Measurements from ENCODE around the gene RNF26. TPM values are rescaled to one million over a fixed set of nuclear protein-coding genes. Genes with fewer than 3 reads are reported as not detected.
"Not testable (repeated sequence)": the region's sequence is repeated elsewhere in the genome, so short reads cannot be mapped to it uniquely, and the experiment has no call there.

RNF26 gene
- total RNA-seq, 1 experiment from 2014 or later = 45.6 TPM

DNA sequence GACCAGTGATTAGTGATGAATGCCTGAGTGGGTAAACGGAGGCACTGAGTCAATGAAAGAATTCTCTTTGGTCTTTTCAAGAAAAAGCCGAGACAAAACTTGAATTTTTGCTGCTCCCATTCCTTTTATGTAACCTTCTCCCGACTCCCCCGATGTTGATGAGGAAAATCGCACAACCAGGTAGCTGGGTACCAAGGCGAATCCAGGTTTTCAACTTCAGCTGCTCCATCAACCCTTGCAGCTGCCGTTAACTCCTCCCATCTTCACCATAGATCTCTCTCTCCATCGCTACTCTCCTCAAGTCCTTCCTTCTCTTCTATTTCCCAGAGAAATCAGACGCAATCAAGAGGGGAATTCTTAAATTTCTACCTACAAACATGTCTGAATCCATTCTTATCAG is 47.8 kb downstream of the RNF26 start:
- no peaks in the 10 kb centered on the region for H4K20me1 ChIP-seq (ENCODE audit: insufficient read depth)
- intact Hi-C loops (cut with micrococcal nuclease) = loop anchor here (5.0 kb wide), 1 partner anchor 280 kb away; the partner anchor contains the start of gene DPAGT1
- no peak for ATAC-seq
- no peak overlapping the region for H3K27ac ChIP-seq (ENCODE audit: low read depth, low read length)
- TF ChIP-seq, protein P1, sequence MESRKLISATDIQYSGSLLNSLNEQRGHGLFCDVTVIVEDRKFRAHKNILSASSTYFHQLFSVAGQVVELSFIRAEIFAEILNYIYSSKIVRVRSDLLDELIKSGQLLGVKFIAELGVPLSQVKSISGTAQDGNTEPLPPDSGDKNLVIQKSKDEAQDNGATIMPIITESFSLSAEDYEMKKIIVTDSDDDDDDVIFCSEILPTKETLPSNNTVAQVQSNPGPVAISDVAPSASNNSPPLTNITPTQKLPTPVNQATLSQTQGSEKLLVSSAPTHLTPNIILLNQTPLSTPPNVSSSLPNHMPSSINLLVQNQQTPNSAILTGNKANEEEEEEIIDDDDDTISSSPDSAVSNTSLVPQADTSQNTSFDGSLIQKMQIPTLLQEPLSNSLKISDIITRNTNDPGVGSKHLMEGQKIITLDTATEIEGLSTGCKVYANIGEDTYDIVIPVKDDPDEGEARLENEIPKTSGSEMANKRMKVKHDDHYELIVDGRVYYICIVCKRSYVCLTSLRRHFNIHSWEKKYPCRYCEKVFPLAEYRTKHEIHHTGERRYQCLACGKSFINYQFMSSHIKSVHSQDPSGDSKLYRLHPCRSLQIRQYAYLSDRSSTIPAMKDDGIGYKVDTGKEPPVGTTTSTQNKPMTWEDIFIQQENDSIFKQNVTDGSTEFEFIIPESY (IDR thresholded peaks at IDR 0.05; ENCODE audit: extremely low read depth, insufficient replicate concordance, low read length) = no peak
- TF ChIP-seq, protein P2, sequence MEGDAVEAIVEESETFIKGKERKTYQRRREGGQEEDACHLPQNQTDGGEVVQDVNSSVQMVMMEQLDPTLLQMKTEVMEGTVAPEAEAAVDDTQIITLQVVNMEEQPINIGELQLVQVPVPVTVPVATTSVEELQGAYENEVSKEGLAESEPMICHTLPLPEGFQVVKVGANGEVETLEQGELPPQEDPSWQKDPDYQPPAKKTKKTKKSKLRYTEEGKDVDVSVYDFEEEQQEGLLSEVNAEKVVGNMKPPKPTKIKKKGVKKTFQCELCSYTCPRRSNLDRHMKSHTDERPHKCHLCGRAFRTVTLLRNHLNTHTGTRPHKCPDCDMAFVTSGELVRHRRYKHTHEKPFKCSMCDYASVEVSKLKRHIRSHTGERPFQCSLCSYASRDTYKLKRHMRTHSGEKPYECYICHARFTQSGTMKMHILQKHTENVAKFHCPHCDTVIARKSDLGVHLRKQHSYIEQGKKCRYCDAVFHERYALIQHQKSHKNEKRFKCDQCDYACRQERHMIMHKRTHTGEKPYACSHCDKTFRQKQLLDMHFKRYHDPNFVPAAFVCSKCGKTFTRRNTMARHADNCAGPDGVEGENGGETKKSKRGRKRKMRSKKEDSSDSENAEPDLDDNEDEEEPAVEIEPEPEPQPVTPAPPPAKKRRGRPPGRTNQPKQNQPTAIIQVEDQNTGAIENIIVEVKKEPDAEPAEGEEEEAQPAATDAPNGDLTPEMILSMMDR (IDR thresholded peaks at IDR 0.05 in 2 of 3, conservative IDR thresholded peaks at IDR 0.05 in 1 of 3; ENCODE audit: borderline replicate concordance in 1 of 3, insufficient read depth in 1 of 3, low read depth in 2 of 3, low read length in 2 of 3) = no peak
- TF ChIP-seq POLR2AphosphoS5 (IDR thresholded peaks at IDR 0.05; ENCODE audit: low read depth, low read length) (no peak), EGR1 (IDR thresholded peaks at IDR 0.05; ENCODE audit: low read depth) (no peak), CEBPB (IDR thresholded peaks at IDR 0.05; ENCODE audit: low read depth) (no peak)
- no peaks in the 10 kb centered on the region for H3K79me2 ChIP-seq (ENCODE audit: insufficient read depth, low read length)
- RAD21 ChIA-PET (ENCODE audit: low non-redundant PET in 1 of 2, low total read pairs in 2 of 2, uncharacterized antibody in 2 of 2, unreplicated experiment in 2 of 2) = no interaction called here
- TSS peak; percentile 87 for BruUV-seq (replicated peaks)
- peak overlapping the region; percentile 63 to 65 for H3K4me3 ChIP-seq (replicated peaks in 1 of 2; ENCODE audit: low read depth in 1 of 2, low read length in 2 of 2)
- H2AFZ ChIP-seq (ENCODE audit: low read depth, low read length, poor library complexity, severe bottlenecking) = no peak overlapping the region
- H3K9me3 ChIP-seq (ENCODE audit: control insufficient read depth in 1 of 2, insufficient read depth in 1 of 2, low read depth in 1 of 2, low read length in 2 of 2) = no peaks in the 10 kb centered on the region
- peaks cover 6 to 33% of the 10 kb centered on the region in 2 experiments; a peak in 3 of 4 replicates for H3K4me1 ChIP-seq (ENCODE audit: control insufficient read depth in 1 of 2, insufficient read depth in 2 of 2, low read length in 2 of 2)
- no peak for DNase-seq (ENCODE audit: low read depth, low spot score)
- no peaks in the 10 kb centered on the region for H3K36me3 ChIP-seq (ENCODE audit: control insufficient read depth in 1 of 2, insufficient read depth in 2 of 2, low read length in 2 of 2)
- peak overlapping the region; percentile 71 for H3K9ac ChIP-seq (ENCODE audit: low read length)
- CTCF ChIA-PET = interaction anchor here (2.0 kb wide), 1 partner anchor 26 kb away, joined by 9 read pairs; no protein-coding TSS in a partner anchor
- H3K27me3 ChIP-seq (ENCODE audit: insufficient read depth, low read length) = no peaks in the 10 kb centered on the region
- peak overlapping the region; percentile 89 for H3K4me2 ChIP-seq (ENCODE audit: low read length)
- H3K9me2 ChIP-seq (ENCODE audit: insufficient read depth) = no peaks in the 10 kb centered on the region
- POLR2A ChIA-PET = no interaction called here

DNA sequence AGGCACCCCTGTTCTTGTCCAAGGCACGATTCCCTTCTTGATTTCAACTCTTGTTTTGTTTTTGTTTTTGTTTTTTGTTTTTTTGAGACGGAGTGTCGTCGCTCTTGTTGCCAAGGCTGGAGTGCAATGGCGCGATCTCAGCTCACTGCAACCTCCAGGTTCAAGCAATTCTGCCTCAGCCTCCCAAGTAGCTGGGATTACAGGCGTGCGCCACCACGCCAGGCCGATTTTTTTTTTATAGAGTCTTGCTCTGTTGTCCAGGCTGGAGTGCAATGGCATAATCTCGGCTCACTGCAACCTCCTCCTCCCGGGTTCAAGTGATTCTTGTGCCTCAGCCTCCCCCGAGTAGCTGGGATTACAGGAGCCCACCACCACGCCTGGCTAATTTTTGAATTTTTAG is 48.2 kb downstream of the RNF26 start:
- ATAC-seq; BruUV-seq (replicated peaks); CTCF ChIA-PET; POLR2A ChIA-PET; H2AFZ ChIP-seq (ENCODE audit: low read depth, low read length, poor library complexity, severe bottlenecking); H3K79me2 ChIP-seq (ENCODE audit: insufficient read depth, low read length); H3K9me3 ChIP-seq (ENCODE audit: control insufficient read depth in 1 of 2, insufficient read depth in 1 of 2, low read depth in 1 of 2, low read length in 2 of 2); H3K36me3 ChIP-seq (ENCODE audit: control insufficient read depth in 1 of 2, insufficient read depth in 2 of 2, low read length in 2 of 2); H3K9me2 ChIP-seq (ENCODE audit: insufficient read depth); DNase-seq (ENCODE audit: low read depth, low spot score); H3K27ac ChIP-seq (ENCODE audit: low read depth, low read length); RAD21 ChIA-PET (ENCODE audit: low non-redundant PET in 1 of 2, low total read pairs in 2 of 2, uncharacterized antibody in 2 of 2, unreplicated experiment in 2 of 2); H4K20me1 ChIP-seq (ENCODE audit: insufficient read depth); H3K27me3 ChIP-seq (ENCODE audit: insufficient read depth, low read length): not testable (repeated sequence)
- intact Hi-C loops (cut with micrococcal nuclease) = loop anchor here (5.0 kb wide), 1 partner anchor 280 kb away; the partner anchor contains the start of gene DPAGT1
- peak overlapping the region; percentile 89 for H3K4me2 ChIP-seq (ENCODE audit: low read length)
- H3K4me3 ChIP-seq (replicated peaks in 1 of 2; ENCODE audit: low read depth in 1 of 2, low read length in 2 of 2) = peak overlapping the region; percentile 63 to 65; a peak in 3 of 4 replicates
- peaks cover 6 to 33% of the 10 kb centered on the region in 2 experiments; a peak in 3 of 4 replicates for H3K4me1 ChIP-seq (ENCODE audit: control insufficient read depth in 1 of 2, insufficient read depth in 2 of 2, low read length in 2 of 2)
- 0 out of 2 replicates have a peak overlapping the region, but pooled peaks have one; percentile 71 for H3K9ac ChIP-seq (ENCODE audit: low read length)

Measured in HCT116 (cell line).